HFF-Myc (cell line): ENCODE data around the gene PRELP.

Source experiments
- DNase-seq: peaks from one replicate; pipeline ENCODE4 v3.0.0-alpha.2; 2011; ENCODE audit warnings: low read depth; ENCODE audit errors: extremely low read depth
- H3K4me3 ChIP-seq: replicated peaks from 2 replicates; pipeline ENCODE4 v1.5.1; 2011; ENCODE audit warnings: low read depth, mild to moderate bottlenecking, control low read depth, low read length
- TF ChIP-seq, protein P1 (sequence below): IDR thresholded peaks from 2 replicates; pipeline ENCODE4 v1.5.1; 2012; ENCODE audit warnings: mild to moderate bottlenecking, low read depth, low read length, control low read depth; ENCODE audit errors: missing control alignments

The PRELP gene

DNA sequence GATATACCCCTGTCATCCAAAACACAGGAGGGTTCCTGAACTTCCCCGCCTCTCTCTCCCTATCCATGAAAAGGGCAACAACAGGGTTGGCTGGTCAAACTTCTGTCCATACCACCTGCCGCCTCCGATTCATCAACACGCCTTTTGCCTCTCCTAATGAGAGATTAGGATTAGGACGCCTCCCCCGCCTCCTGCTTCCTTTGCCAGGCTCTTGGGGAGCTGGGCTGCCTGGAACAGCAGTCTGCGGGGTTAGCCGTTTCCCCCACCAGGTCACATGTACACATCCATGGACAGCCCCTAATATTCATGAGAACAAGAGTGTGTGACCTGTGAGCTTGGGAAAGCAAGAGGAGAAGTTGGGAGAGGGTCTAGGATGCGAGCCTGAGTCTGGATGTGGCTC, 16.1 kb downstream of the PRELP start:
- H3K4me3 ChIP-seq: no peak overlapping the region
- no peak for DNase-seq
- TF ChIP-seq, protein P1, sequence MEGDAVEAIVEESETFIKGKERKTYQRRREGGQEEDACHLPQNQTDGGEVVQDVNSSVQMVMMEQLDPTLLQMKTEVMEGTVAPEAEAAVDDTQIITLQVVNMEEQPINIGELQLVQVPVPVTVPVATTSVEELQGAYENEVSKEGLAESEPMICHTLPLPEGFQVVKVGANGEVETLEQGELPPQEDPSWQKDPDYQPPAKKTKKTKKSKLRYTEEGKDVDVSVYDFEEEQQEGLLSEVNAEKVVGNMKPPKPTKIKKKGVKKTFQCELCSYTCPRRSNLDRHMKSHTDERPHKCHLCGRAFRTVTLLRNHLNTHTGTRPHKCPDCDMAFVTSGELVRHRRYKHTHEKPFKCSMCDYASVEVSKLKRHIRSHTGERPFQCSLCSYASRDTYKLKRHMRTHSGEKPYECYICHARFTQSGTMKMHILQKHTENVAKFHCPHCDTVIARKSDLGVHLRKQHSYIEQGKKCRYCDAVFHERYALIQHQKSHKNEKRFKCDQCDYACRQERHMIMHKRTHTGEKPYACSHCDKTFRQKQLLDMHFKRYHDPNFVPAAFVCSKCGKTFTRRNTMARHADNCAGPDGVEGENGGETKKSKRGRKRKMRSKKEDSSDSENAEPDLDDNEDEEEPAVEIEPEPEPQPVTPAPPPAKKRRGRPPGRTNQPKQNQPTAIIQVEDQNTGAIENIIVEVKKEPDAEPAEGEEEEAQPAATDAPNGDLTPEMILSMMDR: no peak

GRCh38 chr1:203492082-203492747, 16.6 kb downstream of the PRELP start:
- TF ChIP-seq, protein P1: no peak
- DNase-seq: no peak
- H3K4me3 ChIP-seq: no peak overlapping the region

GRCh38 chr1:203492748-203493130, 17.1 kb downstream of the PRELP start:
- H3K4me3 ChIP-seq: no peak overlapping the region
- TF ChIP-seq, protein P1: no peak
- no peak for DNase-seq

DNA sequence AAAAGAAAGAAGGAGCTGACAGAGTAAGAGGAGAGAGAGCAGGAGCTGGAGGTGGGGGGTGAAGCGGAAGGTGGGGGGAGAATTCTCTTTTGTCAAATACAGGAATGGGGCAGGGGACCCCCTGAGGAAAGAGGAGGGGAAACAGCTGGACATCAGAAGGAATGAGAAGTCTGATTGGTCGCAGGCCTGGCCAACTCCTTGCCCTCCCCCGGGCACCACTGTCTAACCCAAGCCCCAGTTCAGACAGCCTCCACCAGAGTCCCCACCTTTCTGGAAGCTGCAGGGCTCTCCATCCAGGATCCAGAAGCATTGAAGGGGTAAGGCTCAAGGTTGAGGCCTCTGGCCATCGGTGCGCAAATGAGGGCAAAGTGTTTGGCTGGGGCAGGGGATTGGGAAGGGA, 18.3 kb downstream of the PRELP start, which contains the start of gene OPTC:
Gene OPTC, plus strand, starts transcription at position 253 of the 400 bp plus-strand sequence. CDS start 1,853 bp downstream, outside the sequence.
- no peak within 1 kb of the TSS for H3K4me3 ChIP-seq
- TF ChIP-seq, protein P1: no peak
- no peak for DNase-seq

GRCh38 chr1:203495845-203496244, 20.2 kb downstream of the PRELP start:
- DNase-seq: no peak
- H3K4me3 ChIP-seq: no peak overlapping the region
- TF ChIP-seq, protein P1: no peak

GRCh38 chr1:203497269-203497777, 21.7 kb downstream of the PRELP start:
- no peak overlapping the region for H3K4me3 ChIP-seq
- no peak for DNase-seq
- TF ChIP-seq, protein P1: no peak
